SK-N-SH treated with all-trans-retinoic acid at 6 μM for 48 hours (cell line): Measurements from ENCODE around the gene CCDC3.

Experiments
- ZFP30 ChIP-seq: fragments of 450-650 bp; formaldehyde crosslinking; IDR thresholded peaks from 2 replicates; pipeline ENCODE4 v1.5.0; 2022; ENCODE audit warnings: mild to moderate bottlenecking, moderate library complexity
- TF ChIP-seq, protein P1 (sequence below): fragments of 250-450 bp; sonication (Bioruptor Pico); IDR thresholded peaks from 2 replicates; pipeline ENCODE4 v1.5.1; 2020; ENCODE audit warnings: low read depth, mild to moderate bottlenecking, moderate library complexity

DNA sequence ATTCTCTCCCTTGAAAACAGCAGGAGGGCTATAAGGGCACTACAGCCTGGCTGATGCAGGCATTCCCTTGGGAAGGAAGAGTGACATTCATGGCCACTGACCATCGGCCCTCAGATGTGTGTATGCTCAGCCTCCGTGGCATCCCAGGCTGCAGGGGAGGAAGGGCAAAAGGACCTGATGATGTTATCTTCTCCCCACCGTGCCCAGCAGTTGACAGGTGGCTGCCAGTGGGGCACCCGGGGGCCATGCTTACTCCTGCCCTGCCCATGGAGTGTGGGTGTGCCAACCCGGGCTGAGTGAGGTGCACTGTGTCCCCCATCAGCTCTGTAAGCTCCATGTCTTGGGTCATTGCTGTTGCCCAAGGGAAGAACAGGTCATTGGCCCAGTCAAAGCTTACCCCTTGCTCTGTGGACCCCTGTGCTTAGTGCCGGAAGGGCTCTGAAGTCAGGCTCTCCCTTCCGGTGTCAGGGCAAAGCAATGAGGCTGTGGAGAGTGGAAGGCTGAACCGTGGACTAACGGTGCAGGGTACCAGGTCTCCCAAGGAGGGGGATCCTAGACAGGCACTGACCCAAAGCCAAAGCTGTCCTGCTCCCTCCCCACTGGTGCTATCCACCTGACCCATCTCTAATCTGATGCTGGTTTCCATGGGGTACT, 92.2 kb downstream of the CCDC3 start:
- no peak for TF ChIP-seq ZFP30 (CRISPR knock-in tag)
- TF ChIP-seq, protein P1, sequence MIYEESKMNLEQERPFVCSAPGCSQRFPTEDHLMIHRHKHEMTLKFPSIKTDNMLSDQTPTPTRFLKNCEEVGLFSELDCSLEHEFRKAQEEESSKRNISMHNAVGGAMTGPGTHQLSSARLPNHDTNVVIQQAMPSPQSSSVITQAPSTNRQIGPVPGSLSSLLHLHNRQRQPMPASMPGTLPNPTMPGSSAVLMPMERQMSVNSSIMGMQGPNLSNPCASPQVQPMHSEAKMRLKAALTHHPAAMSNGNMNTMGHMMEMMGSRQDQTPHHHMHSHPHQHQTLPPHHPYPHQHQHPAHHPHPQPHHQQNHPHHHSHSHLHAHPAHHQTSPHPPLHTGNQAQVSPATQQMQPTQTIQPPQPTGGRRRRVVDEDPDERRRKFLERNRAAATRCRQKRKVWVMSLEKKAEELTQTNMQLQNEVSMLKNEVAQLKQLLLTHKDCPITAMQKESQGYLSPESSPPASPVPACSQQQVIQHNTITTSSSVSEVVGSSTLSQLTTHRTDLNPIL (CRISPR knock-in tag): no peak
